Body of pancreas (tissue), 4 donors: ENCODE measurements around the gene WNT9A. TPM values are rescaled to one million over a fixed set of nuclear protein-coding genes. Genes with fewer than 3 reads are reported as not detected.

ENCODE experiments used
- ATAC-seq: fragments of 150-250 bp; one replicate; pipeline ENCODE4 v1.9.1; 2016
- DNase-seq, 4 donors: peaks; one replicate each; pipeline ENCODE4 v3.0.0-alpha.2; 2019
- H3K27ac ChIP-seq, 4 donors: fragments of 200-600 bp; sonication (generic); 1 replicate in 3 of 4; 2 replicates in 1 of 4; pipeline versions ENCODE4 v1.5.1 to v1.6.1; 2016 to 2019; ENCODE audit warnings: mild to moderate bottlenecking in 1 of 4, mixed read lengths in 1 of 4, moderate library complexity in 1 of 4
- H3K27me3 ChIP-seq, 2 donors: fragments of 200-600 bp; sonication (generic); one replicate each; pipeline ENCODE4 v1.6.0; 2016; ENCODE audit warnings: mild to moderate bottlenecking in 1 of 2
- H3K36me3 ChIP-seq, 2 donors: fragments of 200-600 bp; sonication (generic); replicated peaks in 1 of 2; 2 replicates each; pipeline ENCODE4 v1.5.1; 2016; ENCODE audit warnings: low read depth in 2 of 2; ENCODE audit not compliant: insufficient read depth in 1 of 2
- H3K4me1 ChIP-seq: fragments of 200-600 bp; sonication (generic); one replicate; pipeline ENCODE4 v1.6.0; 2016
- H3K4me3 ChIP-seq, 2 donors: fragments of 200-600 bp; sonication (generic); 1 replicate in 1 of 2; 2 replicates in 1 of 2; pipeline ENCODE4 v1.5.1; 2016 to 2019
- H3K9me3 ChIP-seq, 3 donors: fragments of 200-600 bp; sonication (generic); 1 replicate in 2 of 3; 2 replicates in 1 of 3; pipeline ENCODE4 v1.5.1; 2016
- CTCF ChIP-seq, 7 experiments: fragments of 450-650 bp in 4 of 7; fragments of 200-600 bp in 3 of 7; sonication (generic) in 3 of 7; IDR thresholded peaks; one replicate each; pipeline ENCODE4 v1.5.1; 2016 to 2019; ENCODE audit warnings: antibody characterized with exemption in 7 of 7
- POLR2A ChIP-seq, 3 donors: fragments of 450-650 bp; IDR thresholded peaks; one replicate each; pipeline ENCODE4 v1.6.1; 2016; ENCODE audit warnings: antibody characterized with exemption in 3 of 3, mild to moderate bottlenecking in 2 of 3
- WGBS, 2 donors: methylation state at CpG; one replicate each; pipeline ENCODE4 v1.1.5; 2017; 5-methylcytosine and 5-hydroxymethylcytosine counted together
- intact Hi-C: fragments of 100-400 bp; cut with DNase I; formaldehyde crosslinking; loops from one replicate; pipeline ENCODE4 v1.15.1; 2023
- total RNA-seq, 2 donors: library from RNA; depleted of rRNA; stranded (reverse); fragments of >200 nt; gene quantifications; one replicate each; pipeline ENCODE4 v1.1.0, GENCODE V29; 2016

WNT9A gene
- total RNA-seq, 2 donors from 2014 or later: 0.66 to 2.1 TPM

DNA sequence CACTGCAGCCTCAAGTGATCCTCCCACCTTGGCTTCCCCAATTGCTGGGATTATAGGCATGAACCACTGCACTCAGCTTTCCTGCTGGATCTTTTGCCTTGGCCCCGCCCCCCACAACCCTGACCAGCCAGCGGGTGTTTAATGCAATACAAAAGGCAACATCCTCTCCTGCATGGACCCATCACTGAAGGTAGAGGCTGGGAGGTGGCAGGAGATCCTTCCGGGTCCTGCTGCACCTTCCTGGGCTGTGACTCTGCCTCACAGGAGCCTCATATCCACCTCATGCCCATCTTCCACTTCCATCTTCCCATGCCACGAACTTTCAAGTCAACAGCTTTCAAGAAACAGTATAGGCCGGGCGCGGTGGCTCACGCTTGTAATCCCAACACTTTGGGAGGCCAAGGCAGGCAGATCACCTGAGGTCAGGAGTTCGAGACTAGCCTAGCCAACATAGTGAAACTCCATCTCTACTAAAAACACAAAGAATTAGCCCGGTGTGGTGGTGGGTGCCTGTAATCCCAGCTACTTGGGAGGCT, 11.7 kb upstream of the WNT9A start:
- no peak overlapping the region for H3K27ac ChIP-seq
- no peaks in the 10 kb centered on the region for H3K4me1 ChIP-seq
- ATAC-seq (no peak), DNase-seq (no peak)
- intact Hi-C loops: no loop called here
- H3K4me3 ChIP-seq: no peak overlapping the region
- TF ChIP-seq CTCF (IDR thresholded peaks at IDR 0.05) (no peak), POLR2A (IDR thresholded peaks at IDR 0.05) (no peak)
- WGBS, 2 donors: 87 to 88% methylated on average over 10 of the region's 10 CpGs
- no peaks in the 10 kb centered on the region for H3K36me3 ChIP-seq
- H3K27me3 ChIP-seq: no peaks in the 10 kb centered on the region
- H3K9me3 ChIP-seq: no peaks in the 10 kb centered on the region

DNA sequence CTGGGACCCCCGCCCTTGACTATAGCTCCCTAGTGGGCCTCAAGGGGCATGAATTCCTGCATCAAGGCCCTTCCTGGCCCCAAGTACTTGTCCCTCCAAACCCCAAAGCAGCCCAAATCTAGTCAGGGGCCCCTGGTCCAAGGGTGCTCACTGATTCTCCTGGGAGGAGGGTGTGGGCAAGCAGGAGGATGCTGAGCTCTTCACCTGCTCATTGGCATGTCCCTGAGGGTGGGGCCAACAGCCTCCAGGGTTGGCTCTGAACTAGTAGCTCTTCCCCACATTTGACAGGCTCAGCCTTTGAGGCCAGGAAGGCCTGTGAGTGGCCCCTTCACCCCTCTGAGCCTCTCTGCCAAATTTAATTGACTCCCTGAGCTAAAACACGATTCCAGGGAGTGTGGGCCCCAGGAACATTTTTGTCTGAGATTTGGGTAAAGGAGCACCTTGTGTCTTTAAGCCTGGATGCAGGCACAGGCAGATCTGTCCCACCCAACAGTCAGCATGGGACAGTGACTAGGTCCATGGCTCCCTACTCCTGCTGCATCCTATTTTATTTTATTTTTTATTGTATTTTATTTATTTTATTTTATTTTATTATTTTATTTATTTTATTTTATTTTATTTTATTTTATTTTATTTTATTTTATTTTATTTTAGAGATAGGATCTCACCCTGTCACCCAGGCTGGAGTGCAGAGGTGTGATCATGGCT, 11.0 kb upstream of the WNT9A start:
- ATAC-seq (no peak), DNase-seq (no peak)
- no peak overlapping the region for H3K4me3 ChIP-seq
- H3K36me3 ChIP-seq: no peaks in the 10 kb centered on the region
- intact Hi-C loops: no loop called here
- WGBS, 2 donors: 43 to 57% methylated on average over 2 of the region's 2 CpGs
- H3K27ac ChIP-seq: no peak overlapping the region
- H3K9me3 ChIP-seq: no peaks in the 10 kb centered on the region
- TF ChIP-seq POLR2A (IDR thresholded peaks at IDR 0.05): no peak
- no peak for TF ChIP-seq CTCF (IDR thresholded peaks at IDR 0.05)
- H3K4me1 ChIP-seq: no peaks in the 10 kb centered on the region
- H3K27me3 ChIP-seq: no peaks in the 10 kb centered on the region

DNA sequence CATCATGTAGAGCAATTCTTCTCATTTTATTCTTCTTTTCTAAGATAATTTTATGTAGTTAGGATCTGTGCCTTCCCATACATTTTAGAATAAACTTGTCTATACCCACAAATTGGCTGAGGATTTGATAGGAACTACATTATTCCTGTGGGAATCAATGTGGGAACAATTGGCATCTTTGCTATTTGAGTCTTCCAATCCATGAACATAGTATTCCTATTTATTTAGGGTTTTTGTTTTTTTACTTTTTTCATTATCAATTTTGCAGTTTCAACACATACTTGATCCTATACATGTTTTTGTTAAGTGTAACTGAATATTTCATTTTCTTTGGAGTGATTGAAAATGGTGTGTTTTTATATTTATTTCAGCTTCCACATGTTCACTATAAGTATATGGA, 8.1 kb upstream of the WNT9A start:
- H3K4me3 ChIP-seq: no peak overlapping the region
- no peak for TF ChIP-seq CTCF (IDR thresholded peaks at IDR 0.05)
- H3K27me3 ChIP-seq: no peaks in the 10 kb centered on the region
- no peaks in the 10 kb centered on the region for H3K4me1 ChIP-seq
- H3K27ac ChIP-seq: no peak overlapping the region
- ATAC-seq (no peak), DNase-seq (no peak)
- H3K9me3 ChIP-seq: no peaks in the 10 kb centered on the region
- intact Hi-C loops: no loop called here
- H3K36me3 ChIP-seq: no peaks in the 10 kb centered on the region

DNA sequence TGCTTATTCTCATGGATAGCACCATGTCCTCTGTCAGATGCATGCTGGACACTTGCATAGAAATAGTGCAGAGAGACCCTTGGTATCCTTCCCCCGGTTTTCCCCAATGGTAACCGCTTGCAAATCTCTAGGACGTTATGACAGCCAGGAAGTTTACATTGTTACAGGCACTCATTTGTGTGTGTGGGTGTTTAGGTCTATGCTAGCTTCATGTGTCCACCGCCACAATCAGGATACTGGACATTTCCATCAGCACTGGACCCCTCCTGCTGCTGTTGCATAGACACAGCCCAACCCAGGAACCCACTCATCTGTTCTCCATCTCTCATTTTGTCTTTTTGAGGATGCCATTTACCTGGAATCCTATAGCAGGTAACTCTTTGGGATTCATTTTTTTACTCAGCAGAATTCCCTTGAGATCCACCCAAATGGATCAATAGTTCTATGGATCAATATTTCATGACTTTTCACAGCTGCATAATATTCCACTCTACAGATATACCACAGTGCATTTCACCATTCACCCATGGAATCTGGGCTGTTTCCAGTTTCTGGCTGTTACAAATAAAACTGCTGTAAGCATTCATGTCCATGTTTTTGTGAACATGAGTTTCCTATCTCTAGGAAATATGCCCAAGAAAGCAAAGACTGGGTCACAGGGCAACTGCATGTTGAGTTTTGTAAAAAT, 6.6 kb upstream of the WNT9A start:
- TF ChIP-seq POLR2A (IDR thresholded peaks at IDR 0.05) (no peak), CTCF (IDR thresholded peaks at IDR 0.05) (no peak)
- intact Hi-C loops: no loop called here
- no peak overlapping the region for H3K27ac ChIP-seq
- H3K27me3 ChIP-seq: no peaks in the 10 kb centered on the region
- H3K4me1 ChIP-seq: no peaks in the 10 kb centered on the region
- no peaks in the 10 kb centered on the region for H3K36me3 ChIP-seq
- WGBS, 2 donors: 16 to 21% methylated on average over 4 of the region's 4 CpGs
- no peak for ATAC-seq
- no peak for DNase-seq
- H3K4me3 ChIP-seq: no peak overlapping the region
- H3K9me3 ChIP-seq: no peaks in the 10 kb centered on the region
